Stimulated activated CD4-positive, alpha-beta T cell treated with anti-CD3 and anti-CD28 coated beads, Interleukin-2, amount 100 ng/mL, for 24 hours (primary cell): ENCODE results near the gene PATL2.
"Not testable (repeated sequence)": the region's sequence is repeated elsewhere in the genome, so short reads cannot be mapped to it uniquely, and the experiment has no call there.

Source experiments
- DNase-seq, 2 donors: peaks; one replicate each; pipeline ENCODE4 v3.0.0-alpha.2; 2020

PATL2 gene

GRCh38 chr15:44646460-44646859 is 64.7 kb downstream of the PATL2 start:
- no peak for DNase-seq

GRCh38 chr15:44641651-44642050 is 69.5 kb downstream of the PATL2 start:
- DNase-seq, result no peak

GRCh38 chr15:44636976-44637375 is 74.1 kb downstream of the PATL2 start:
- no peak for DNase-seq

DNA sequence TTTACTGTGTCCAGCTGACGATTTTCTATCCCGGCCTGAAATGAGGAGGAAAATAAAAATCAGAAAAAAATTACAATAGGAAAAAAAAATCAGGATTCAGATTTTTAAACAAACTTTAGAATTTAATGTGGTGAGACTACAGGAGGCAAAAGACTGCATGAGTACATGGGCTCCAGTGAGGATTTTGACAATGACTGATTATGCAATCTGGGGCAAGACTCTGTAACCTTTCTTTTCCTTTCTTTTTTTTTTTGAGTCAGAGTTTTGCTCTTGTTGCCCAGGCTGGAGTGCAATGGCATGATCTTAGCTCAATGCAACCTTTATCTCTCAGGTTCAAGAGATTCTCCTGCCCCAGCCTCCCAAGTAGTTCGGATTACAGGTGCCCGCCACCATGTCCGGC is 77.5 kb downstream of the PATL2 start:
- DNase-seq, result no peak

- not testable (repeated sequence) for DNase-seq
These were observed 85.8 kb downstream of the PATL2 start for GRCh38 chr15:44625286-44625685.

GRCh38 chr15:44623178-44623577 is 87.9 kb downstream of the PATL2 start:
- no peak for DNase-seq

GRCh38 chr15:44620081-44620480 is 91.0 kb downstream of the PATL2 start:
- DNase-seq, result no peak

DNA sequence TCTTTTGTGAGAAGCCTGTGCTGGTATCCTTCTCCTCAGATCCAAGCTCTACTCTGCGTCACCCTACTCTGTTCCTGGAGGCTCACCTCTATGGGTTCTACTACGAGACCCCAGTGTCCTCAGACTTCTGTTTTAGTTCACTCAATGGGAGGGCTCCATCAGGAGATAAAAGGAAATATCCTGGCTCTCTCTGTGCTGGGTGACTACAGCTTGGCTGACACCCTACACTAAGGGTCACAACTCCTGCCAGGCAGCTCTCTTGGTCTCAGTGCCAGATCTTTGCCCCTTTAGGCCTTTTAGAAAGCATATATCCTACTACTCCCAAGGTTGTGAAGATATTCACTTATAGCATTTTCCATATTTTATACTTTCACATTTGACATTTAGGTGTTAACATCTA is 94.1 kb downstream of the PATL2 start:
- no peak for DNase-seq
